NCI-H128 (cell line): ENCODE results near the gene OR1L8.
"Not testable (repeated sequence)": the region's sequence is repeated elsewhere in the genome, so short reads cannot be mapped to it uniquely, and the experiment has no call there.

Experiments used
- DNase-seq: peaks from one replicate; lab custom pipeline; 2025; ENCODE audit not compliant: unreplicated experiment; lab: John Stamatoyannopoulos, UW

Gene OR1L8

GRCh38 chr9:122583284-122583683, at the start of gene OR1L8:
TSS of gene OR1L8 (minus strand) at chr9:122583384. CDS start at chr9:122568477, 14,907 bp downstream.
- not testable (repeated sequence) for DNase-seq

DNA sequence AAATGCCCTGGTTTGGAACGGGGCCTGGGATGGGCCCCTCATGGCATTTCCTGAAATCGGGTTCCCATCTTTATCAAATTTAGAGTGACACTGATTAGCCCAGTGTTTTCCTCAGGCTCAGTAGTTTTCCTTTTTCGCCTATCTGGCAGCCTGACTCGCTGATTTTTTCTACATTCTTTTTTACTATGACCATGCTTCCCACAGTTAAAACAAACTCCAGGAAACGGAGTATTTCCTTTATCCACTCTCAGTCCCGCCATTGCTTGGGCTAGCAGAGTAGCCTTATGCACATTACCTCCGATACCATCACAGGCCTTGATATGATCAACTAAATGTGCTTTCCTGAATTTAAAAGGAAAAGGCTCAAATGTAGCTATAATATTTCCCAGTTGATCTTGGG, 36.8 kb upstream of the OR1L8 start:
- DNase-seq: no peak

DNA sequence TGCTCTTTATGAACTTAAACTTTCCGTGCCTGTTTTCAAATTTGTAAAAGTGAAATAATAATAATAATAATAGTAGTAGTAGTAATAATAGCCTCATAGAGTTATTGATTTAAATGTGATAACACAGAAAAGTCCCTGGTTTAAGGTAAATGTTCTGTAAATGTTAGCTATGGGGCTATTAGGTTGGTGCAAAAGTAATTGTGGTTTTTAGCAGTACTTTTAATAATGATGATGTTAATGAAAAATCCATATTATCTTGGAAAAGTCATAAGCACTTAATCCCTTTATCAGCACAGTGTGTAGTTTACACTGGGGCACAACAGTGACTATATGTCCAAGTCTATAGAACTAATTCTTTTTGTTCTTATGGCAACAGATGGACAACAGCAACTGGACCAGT, 31.2 kb upstream of the OR1L8 start, which contains the start of gene OR1Q1:
TSS of gene OR1Q1 (plus strand) at position 377 of the 400 bp plus-strand sequence. CDS start at position 377, 0 bp downstream.
- no peak for DNase-seq

- DNase-seq: no peak
Observed at GRCh38 chr9:122609804-122610203, 26.6 kb upstream of the OR1L8 start.

DNA sequence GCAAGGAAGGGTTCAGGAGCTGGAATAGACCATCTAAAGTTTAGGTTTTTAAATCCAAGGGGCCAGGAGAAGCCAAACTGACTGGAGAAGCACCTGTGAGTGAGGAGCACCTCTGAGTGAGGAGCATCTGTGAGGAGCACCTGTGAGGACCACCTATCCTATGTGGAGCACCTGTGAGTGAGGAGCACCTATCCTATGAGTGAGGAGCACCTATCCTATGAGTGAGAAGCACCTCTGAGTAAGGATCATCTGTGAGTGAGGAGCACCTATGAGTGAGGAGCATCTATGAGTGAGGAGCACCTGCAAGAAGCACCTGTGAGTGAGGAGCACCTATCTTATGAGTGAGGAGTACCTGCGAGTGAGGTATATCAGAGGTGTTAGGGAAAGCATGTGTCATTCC, 23.4 kb upstream of the OR1L8 start:
- no peak for DNase-seq

DNA sequence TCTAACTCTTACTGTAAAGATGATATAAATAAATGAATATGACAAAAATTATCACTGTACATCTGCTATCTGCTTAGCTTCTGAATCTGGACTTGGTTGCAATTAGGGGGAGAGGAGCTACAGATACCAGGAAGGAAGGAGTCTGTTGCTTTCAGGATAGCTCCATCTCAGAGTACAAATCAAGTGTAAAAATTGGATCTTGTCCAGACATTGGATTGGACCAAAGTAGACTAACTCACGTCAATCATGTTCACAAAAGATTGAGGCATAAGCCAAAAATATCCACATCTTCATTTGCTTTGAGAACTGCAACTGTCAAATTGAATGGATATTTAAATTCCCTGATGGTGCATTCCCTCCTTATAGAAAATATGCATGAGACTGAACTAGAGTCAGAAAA, 22.5 kb upstream of the OR1L8 start:
- no peak for DNase-seq

- no peak for DNase-seq
Observed at GRCh38 chr9:122580360-122580759, 2.8 kb downstream of the OR1L8 start.

- no peak for DNase-seq
Observed at GRCh38 chr9:122579874-122580273, 3.3 kb downstream of the OR1L8 start.

- no peak for DNase-seq
Observed at GRCh38 chr9:122572456-122572855, 10.7 kb downstream of the OR1L8 start.

- DNase-seq: no peak
Observed at GRCh38 chr9:122567901-122568300, 15.3 kb downstream of the OR1L8 start.

DNA sequence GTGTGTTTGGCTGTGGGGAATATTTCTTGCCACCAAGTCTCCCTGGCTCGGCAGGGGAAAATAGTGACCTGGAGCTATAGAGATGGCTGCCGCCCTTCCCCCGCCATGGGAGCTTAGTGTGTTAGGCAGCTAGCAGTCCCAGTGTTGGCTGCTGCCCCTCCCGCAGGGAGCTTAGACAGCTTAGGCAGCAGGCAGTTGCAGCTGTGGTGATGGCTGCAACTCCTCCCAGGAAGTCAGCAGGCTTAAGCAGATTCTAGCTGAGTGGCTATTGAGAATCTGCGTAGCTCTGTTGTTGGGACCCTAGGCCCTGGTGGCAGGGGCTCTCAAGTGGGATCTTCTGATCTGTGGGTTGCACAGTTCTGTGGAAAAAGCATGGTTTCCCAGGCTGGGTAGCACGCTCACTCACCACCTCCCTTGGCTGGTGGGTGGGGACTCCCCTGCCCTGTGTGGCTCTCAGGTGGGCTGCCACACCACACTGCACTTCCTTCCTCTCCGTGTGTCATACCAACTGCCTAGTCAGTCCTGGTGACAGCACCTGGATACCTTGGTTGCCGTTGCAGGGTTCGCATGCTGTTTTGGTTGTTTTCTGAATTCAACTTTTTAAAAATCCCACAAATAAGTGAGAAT, 20.9 kb downstream of the OR1L8 start:
- DNase-seq: no peak

DNA sequence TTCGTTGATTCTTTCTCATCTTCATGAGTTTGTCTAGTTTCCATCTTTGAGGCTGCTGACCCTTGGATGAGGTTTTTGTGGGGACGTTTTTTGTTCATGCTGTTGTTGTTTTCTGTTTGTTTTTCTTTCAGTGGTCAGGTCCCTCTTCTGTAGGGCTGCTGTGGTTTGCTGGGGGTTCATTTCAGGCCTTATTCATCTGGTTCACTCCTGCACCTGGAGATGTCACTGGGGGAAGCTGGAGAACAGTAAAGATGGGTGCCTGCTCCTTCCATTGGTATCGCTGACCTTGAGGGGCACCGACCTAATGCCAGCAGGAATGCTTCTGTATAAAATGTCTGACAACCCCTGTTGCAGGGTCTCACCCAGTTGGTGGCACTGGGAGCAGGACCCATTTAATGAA, 21.7 kb downstream of the OR1L8 start:
- DNase-seq: no peak

- DNase-seq: no peak
Observed at GRCh38 chr9:122552812-122553211, 30.4 kb downstream of the OR1L8 start, which contains the start of gene OR1N2. TSS of gene OR1N2 (plus strand) at chr9:122553112. CDS start at chr9:122553212, 100 bp downstream.

- DNase-seq: no peak
Observed at GRCh38 chr9:122551371-122551770, 31.8 kb downstream of the OR1L8 start.

- no peak for DNase-seq
Observed at GRCh38 chr9:122546196-122546595, 37.0 kb downstream of the OR1L8 start.

DNA sequence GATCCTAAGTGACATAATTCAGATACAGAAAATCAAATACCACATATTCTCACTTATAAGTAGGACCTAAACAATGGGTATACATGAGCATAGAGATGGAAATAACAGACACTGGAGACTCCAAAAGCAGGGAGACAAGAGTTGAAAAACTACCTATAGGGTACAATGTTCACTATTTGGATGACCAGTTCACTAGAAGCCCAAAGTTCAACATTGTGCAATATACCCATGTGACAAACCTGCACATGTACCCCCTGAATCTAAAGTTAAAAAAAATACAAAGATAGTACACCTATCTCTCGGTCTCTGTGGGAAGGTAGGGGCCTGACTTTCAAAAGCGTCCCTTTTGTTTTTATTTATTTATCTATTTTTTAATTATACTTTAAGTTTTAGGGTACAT, 44.4 kb downstream of the OR1L8 start:
- no peak for DNase-seq

GRCh38 chr9:122537066-122537465, 46.1 kb downstream of the OR1L8 start:
- not testable (repeated sequence) for DNase-seq

- no peak for DNase-seq
Observed at GRCh38 chr9:122536134-122536533, 47.0 kb downstream of the OR1L8 start.

GRCh38 chr9:122531157-122531556, 52.0 kb downstream of the OR1L8 start:
- DNase-seq: not testable (repeated sequence)

DNA sequence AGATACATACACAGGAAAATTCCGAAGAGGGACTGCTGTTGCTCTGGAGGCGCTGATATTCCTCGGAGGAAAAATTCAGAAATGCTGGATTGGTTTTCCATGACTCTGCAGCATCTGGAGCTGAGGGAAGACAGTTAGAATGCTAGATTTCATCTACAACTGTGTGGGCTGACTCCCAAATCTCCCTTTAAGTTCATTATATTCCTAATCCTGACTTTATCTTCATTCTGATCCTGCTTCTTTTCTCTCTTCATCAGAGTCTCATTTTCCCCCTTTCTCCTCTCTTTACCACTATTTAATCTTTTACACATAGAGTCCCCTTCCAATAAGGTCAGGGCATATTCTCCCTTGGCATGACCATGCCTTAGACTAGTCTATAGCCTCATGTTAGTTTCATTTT, 56.0 kb downstream of the OR1L8 start, which contains the start of gene OR1N1:
TSS of gene OR1N1 (minus strand) at position 101 of the 400 bp plus-strand sequence. CDS start at position 101, 0 bp downstream.
- DNase-seq: no peak

DNA sequence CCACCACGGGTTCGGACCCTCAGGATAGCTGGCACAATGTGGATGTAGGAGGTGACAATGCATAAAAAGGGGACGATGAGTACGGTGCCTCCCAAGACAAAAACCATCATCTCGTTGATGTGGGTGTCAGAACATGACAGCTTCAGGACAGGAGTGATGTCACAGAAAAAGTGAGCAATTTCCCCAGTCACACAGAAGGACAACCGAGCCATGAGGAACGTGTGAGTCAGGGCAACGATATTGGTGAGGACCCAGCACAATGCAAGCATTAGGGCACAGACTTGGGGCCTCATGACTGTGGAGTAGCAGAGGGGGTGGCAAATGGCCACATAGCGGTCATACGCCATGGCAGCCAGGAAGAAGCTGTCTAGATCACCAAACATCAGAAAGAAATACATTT, 56.6 kb downstream of the OR1L8 start:
- DNase-seq: no peak

DNA sequence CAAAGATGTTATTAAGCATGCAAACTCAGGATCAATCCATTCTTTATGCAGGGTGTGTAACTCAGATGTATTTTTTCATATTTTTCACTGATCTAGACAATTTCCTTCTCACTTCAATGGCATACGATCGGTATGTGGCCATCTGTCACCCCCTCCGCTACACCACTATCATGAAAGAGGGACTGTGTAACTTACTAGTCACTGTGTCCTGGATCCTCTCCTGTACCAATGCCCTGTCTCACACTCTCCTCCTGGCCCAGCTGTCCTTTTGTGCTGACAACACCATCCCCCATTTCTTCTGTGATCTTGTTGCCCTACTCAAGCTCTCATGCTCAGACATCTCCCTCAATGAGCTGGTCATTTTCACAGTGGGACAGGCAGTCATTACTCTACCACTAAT, 63.8 kb downstream of the OR1L8 start:
- no peak for DNase-seq

DNA sequence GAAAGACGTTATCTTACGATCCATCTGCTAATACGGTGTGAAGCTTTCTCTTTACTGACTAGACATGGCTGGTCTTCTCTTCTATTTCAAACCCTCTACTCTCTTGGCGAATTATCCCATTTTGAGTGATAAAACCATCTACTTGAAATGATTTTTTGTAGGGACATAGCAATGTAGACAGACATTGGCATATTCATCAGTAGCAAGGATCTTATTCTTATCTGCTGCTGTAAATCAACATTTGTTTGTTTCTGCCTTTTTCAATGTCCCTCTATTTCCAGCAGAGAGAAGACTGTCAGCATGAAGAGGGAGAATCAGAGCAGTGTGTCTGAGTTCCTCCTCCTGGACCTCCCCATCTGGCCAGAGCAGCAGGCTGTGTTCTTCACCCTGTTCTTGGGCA, 64.3 kb downstream of the OR1L8 start, which contains the start of gene OR1J4:
TSS of gene OR1J4 (plus strand) at position 301 of the 400 bp plus-strand sequence. CDS start at position 301, 0 bp downstream.
- no peak for DNase-seq
